NCI-H146 treated with DMSO at 0.1 percent for 48 hours (cell line): Measurements from ENCODE around the gene BTLA.
A peak's percentile ranks its signal among the peaks of the same experiment; 100 is the strongest.
"Not testable (repeated sequence)": the region's sequence is repeated elsewhere in the genome, so short reads cannot be mapped to it uniquely, and the experiment has no call there.

ENCODE experiments used
- DNase-seq: peaks from one replicate; lab custom pipeline; 2025; ENCODE audit not compliant: unreplicated experiment; lab: John Stamatoyannopoulos, UW

Gene BTLA

DNA sequence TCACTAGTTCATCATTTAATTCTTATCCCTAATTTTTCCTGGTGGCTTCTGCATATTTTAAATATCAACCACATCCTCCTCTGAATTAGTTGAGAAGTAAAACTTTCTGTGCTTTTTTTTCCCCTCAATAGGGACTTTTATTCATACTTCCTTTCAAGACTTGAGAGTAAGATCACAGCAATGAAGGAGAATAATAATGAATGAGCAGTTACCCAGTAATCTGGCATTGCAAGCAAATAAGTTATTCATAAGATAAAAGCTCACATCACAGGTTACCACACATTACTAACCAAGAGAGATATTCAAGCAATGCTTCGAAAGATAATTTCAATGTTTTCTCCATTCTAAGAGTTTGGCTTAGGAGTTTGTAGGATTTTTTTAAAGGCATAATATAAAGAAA lies 50.3 kb downstream of the BTLA start:
- no peak for DNase-seq

DNA sequence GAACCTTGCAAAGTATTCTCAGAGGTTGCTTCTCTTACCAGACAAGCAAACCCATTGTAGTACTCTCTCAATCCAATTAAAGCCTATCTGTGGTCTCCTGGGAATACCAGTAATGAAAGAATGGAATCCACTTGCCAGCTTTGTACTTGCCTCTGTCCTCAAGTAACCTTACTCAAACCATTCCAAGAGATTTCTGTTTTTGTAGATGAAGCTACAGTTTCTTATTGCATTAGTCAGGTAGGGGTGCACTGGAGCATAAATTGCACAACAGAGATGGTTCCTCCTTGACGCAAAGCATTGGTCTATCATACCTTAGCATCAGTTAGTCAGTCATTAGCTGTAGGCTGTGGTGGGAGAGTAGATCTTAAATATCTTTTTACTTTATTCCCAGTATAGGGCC lies 52.9 kb downstream of the BTLA start:
- no peak for DNase-seq

DNA sequence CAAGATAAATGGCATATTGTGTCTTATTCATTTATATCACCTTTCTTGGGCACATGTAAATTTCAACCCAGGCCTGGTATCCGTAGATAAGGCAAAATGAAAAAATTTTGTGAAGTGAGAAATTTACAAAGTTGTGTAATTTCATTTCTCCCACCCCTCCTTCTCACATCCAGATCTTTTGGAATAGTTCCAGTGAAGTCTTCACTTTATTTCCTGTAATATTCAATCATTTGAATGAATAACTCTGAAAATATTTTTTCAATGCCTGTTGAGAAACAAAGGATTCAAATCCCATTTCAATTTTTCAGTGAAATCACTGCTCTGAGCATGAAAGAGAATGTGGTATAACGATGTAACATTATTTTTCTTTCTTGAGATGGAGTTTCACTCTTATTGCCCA lies 53.4 kb downstream of the BTLA start:
- no peak for DNase-seq

DNA sequence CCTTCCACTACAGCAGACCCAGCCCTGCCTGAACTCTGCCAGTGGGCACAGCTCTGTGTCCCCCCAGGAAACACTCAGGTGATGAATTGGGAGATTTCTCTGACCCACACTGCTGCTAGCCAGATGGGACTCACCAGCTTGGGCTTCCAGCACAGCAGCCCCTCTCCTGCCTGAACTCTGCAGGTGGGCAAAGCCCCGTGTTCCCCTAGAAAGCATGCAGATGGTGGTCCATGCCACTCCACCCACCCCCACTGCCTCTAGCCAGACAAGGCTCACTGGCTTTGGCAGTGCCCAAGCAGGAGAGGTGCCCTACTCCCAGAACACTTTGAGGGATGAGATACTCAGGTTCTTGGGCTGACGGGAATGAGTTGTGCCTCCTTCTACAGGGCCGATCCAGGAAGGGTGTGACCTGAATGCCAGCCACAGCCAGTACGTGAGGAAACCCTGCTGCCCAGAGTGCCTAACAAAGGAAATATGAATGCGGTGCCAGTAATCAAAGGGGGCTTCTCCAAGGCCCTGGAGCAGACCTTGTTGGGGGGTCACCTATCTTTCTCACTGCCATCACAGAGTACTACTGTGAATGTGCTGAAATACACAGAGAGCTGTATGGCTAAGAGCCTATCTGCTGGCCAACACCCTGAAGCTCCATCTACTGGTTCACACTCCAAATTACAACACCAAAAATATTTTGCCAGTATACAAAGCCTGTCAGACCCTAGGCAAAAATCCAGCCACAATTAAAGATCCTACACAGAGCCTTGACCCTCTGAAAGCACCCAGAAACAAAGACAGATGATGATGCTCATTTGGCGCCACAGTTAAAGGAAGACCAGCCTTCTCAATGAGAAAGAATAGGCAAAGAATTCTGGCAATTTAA lies 61.9 kb downstream of the BTLA start:
- DNase-seq = peak; percentile 6

DNA sequence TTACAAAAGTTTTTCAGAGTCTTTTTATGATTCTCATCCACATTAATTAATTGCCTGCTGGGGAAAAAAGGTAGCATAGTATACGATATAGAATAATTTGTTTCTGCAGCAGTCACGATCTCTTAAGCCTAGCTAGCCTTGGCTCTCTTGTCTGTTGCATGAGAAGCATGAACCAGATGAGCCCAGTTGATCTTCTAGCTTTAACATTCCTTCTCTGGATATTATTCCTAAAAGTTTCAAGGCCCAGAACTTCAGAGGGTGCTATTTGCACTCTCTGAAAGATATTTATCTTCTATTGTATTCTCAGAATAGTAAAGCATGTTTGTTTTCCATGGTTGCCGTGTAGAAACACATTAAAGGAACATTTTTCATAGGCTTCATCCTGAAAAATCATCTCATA lies 69.3 kb downstream of the BTLA start:
- no peak for DNase-seq

DNA sequence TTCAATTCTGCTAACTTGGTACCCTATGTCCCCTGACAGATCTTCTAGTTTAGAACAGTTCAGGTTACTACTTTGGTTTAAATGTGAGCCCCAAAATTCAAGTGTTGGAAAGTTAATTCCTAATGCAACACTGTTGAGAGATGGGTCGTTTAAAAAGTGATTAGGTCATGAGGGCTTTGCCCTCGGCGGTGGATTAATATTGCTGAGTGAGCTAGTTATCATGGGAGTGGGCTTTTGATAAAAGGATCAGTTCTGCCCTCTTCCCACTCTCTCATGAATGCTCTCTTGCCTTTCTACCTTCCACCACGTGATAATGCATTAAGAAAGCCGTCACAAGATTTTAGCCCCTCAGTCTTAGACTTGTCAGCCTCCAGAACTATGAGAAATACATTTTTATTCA lies 72.1 kb downstream of the BTLA start:
- no peak for DNase-seq

DNA sequence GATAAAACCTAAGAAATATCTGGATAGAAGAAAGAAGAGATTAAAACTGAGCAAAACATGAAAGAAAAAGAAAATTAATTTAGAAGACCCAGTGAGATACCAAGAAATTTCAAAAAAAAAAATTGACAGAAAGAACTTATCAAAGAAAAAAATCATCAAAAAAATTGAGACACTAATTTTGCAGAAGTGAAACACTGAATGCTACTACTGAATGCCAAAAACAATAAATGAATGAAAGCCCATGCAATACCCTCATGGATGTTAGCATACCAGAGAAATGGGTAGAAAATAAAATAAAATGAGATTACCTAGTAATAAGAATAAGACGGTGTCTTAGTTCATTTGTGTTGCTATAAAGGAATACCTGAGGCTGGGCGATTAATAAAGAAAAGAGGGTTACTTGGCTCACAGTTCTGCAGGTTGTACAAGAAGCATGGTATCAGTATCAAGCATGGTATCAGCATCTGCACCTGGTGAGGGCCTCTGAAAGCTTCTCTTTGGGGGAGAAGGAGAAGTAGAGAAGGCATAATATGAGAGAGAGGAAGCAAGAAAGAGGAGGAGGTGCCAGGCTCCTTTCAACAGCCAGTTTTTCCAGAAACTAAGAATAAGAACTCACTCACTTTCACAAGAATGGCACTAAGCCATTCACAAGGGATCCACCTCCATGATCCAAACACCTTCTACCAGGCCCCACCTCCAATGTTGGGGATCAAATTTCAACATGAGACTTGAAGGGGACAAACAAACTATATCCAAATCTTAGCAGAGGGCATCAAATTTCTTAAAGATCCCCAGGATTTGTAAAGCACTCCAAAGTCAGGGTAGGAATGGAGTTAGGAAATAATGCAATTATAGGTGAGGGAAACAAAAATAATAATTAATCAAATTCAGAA lies 73.2 kb downstream of the BTLA start:
- DNase-seq = no peak

DNA sequence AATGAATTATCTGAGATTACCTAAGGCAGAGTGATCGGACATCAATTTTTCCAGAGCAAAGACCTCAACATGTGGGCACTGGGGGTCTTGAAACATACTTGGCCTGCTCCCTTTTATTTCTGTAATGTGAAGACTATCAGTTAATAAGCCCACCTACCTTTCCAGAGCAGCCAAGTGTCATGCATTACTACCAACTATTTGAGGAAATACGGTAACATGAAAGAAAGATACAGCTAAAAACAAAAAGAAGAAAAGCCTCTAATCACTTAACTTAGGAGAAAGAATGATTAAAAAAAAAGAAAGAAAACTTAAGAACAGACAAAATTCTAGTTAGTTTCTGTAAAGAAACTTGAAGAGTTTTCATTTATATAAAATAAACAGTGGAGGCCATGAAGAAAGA lies 73.9 kb downstream of the BTLA start:
- DNase-seq = no peak

DNA sequence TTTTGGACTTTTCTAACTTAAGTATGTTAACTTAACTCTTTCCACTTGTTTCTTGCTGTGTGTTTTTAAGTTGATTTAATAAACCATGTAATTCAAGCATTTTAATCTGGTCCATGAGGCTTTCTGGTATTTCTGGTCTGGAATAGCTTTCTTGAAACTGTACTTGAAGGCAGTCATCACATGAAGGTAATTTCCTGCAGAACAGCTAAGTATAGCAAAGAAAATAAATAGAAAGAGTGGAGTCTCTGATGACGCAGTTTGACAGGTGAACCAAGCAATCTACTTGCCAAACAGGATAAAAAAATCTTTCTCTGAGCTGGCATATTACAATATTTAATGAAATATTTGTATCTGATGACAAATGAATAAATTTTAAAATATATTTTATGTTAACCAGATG lies 74.9 kb downstream of the BTLA start:
- DNase-seq = no peak

DNA sequence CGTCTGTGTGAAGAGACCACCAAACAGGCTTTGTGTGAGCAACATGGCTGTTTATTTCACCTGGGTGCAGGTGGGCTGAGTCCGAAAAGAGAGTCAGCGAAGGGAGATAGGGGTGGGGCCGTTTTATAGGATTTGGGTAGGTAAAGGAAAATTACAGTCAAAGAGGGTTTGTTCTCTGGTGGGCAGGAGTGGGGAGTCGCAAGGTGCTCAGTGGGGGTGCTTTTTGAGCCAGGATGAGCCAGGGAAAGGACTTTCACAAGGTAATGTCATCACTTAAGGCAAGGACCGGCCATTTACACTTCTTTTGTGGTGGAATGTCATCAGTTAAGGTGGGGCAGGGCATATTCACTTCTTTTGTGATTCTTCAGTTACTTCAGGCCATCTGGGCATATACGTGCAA lies 76.4 kb downstream of the BTLA start:
- not testable (repeated sequence) for DNase-seq

DNA sequence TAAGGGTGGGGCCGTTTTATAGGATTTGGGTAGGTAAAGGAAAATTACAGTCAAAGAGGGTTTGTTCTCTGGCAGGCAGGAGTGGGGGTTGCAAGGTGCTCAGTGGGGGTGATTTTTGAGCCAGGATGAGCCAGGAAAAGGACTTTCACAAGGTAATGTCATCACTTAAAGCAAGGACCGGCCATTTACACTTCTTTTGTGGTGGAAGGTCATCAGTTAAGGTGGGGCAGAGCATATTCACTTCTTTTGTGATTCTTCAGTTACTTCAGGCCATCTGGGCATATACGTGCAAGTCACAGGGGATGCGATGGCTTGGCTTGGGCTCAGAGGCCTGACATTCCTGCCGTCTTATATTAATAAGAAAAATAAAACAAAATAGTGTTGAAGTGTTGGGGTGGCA lies 80.7 kb downstream of the BTLA start:
- DNase-seq = not testable (repeated sequence)

DNA sequence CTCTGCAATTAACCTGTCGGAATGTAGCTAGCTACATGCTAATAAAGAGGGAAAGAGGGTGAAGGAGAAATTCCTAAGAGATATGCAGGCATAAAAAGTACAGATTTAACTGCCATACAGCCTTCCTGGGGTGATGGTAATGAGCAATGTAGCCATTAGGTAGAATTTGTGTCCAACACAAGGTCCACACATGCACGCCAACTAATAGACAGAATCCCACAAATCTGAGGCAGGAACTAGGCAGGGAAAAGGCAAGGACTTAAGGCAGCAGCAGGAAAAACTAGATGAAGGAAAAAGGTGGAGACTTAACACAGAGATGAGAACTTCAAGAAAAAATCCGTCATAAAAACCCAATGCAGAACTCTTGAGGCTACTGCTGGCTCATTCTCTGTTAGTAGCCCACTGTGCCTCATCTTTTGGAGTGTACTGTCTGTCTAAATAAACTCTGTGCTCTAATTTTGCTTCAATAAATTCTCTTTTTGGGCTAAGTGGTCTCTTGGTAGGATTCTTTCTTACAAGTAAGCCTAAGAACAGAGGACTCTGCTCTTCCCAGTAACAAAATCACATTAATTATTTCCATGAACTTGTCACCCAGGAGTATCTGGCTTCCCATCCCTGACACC lies 81.5 kb downstream of the BTLA start:
- DNase-seq = no peak

DNA sequence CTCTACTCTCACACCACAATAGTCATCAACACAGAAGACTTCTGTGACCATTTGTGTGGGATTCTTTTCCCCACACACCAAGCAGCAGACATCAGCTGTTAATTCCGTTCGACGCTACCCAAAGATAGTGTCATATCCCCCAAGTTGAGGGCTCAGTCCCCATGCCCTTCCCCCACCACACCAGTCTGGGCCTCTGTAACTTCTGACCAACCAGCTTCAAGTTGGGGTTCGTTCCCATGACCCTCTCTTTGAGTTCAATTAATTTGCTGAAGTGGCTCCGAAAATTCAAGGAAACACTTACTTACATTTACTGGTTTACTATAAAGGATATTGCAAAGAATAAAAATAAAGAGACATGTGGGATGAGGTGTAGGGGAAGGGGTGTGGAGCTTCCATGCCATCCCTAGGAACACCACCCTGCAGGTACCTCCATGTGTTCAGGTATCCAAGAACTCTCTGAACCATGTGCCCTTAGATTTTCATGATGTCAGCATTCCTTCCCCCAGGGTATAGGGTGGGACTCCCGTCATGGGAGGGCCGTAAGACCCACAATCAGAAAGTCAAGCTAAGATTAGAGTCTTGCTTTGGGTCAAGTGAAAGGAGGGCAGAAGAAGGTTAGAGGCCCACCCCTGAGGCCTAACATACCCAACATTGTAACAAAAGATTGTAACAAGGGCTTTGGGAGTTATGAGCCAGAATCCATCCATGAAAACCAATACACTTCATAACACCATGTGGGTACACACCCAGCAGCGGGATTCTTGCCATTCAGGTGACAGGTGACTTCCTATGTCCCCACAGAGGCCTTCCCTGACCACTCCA lies 82.7 kb downstream of the BTLA start:
- no peak for DNase-seq

DNA sequence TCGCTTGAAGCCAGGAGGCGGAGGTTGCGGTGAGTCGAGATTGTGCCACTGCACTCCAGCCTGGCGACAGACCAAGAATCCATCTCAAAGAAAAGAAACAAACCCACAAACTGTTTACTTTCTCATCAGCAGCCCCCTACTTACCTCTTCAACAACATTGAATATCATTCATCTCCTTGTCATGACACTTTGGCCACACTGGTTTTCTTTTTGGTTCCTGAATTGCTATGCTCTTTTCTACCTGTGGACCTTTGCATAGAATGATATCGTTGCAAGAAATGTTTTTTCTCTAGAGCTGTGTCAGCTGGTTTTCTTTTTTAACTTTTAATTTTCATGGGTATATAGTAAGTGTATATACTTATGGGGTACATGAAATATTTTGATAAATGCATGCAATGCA lies 83.9 kb downstream of the BTLA start:
- DNase-seq = no peak
